GM19240 (cell line): ENCODE measurements around the gene ZMAT5.

Experiments
- DNase-seq: peaks from one replicate; pipeline ENCODE4 v3.0.0; 2011; ENCODE audit warnings: low spot score; ENCODE audit not compliant: insufficient read length

ZMAT5 gene

GRCh38 chr22:29710922-29711593 lies 55.7 kb downstream of the ZMAT5 start:
- DNase-seq = no peak

DNA sequence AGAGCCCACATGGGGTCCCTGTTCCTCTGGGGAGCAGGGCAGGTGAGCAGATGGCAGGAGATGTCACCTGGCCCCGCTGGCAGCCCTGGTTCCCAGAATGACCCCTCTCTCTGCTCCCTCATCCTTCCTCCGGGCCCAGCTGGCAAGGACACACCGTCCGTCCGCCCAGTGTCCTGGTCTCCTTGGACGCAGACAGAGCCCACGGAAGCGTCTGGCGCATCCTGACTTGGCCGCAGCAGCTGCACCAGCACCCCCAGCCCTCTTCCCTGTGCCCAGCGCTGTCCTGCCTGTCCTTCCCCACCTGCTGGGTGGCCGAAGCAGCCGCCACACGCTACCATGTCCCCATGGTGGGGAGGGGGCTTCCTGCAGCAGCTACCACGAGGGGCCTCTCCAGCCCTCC lies 56.6 kb downstream of the ZMAT5 start:
- DNase-seq = no peak

GRCh38 chr22:29707471-29707870 lies 59.3 kb downstream of the ZMAT5 start:
- no peak for DNase-seq

DNA sequence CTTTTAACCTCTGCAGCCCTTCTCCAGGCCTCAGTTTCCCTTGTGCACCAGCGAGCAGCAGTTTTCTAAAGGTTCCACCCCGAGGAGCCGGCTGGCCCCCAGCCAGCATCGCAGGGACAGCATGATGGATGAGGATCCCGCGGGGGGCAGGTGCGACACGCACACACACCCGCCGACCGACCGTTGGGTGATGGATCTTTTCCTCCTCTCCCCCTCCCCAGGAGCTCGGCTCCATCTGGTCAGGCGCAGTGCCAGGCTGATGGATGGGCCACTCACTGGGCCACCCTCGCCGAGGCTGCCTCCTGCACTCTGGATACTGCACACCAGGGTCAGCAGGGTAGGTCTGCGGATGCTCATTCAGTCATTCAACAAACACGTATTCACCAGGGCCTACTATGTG lies 59.8 kb downstream of the ZMAT5 start:
- DNase-seq = no peak

- DNase-seq = no peak
Observed at GRCh38 chr22:29706486-29706885, 60.3 kb downstream of the ZMAT5 start.

GRCh38 chr22:29705651-29706050 lies 61.2 kb downstream of the ZMAT5 start:
- DNase-seq = no peak

- no peak for DNase-seq
Observed at GRCh38 chr22:29704528-29705285, 62.1 kb downstream of the ZMAT5 start.

GRCh38 chr22:29703569-29704195 lies 63.1 kb downstream of the ZMAT5 start:
- no peak for DNase-seq

DNA sequence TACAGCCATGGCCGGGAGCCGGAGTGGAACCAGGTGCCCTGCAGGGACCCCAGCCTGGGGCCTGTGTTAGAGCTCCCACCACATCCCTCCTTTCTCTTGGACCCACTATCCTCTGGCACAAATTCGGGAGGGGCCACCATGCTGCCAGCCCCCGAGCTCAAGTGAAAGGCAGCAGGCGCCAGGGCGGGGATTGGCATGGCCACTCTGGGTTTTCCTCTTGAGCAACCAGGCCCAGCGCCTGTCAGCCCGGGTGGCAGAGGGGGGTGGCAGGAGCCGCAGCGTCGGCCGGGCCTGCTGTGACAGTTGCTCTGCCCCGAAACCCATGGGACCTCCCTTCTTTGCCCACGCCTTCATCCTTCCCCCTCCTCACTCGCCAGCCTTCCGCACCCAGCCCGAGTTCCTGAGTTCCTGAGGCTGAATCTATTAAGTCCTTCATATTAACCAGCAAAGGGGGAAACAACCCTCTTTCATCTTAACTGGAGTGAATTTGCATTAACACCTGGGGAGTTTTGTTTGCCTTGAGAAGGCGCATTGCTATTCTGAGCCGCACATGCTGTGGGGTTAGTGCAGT lies 63.8 kb downstream of the ZMAT5 start:
- DNase-seq = no peak

DNA sequence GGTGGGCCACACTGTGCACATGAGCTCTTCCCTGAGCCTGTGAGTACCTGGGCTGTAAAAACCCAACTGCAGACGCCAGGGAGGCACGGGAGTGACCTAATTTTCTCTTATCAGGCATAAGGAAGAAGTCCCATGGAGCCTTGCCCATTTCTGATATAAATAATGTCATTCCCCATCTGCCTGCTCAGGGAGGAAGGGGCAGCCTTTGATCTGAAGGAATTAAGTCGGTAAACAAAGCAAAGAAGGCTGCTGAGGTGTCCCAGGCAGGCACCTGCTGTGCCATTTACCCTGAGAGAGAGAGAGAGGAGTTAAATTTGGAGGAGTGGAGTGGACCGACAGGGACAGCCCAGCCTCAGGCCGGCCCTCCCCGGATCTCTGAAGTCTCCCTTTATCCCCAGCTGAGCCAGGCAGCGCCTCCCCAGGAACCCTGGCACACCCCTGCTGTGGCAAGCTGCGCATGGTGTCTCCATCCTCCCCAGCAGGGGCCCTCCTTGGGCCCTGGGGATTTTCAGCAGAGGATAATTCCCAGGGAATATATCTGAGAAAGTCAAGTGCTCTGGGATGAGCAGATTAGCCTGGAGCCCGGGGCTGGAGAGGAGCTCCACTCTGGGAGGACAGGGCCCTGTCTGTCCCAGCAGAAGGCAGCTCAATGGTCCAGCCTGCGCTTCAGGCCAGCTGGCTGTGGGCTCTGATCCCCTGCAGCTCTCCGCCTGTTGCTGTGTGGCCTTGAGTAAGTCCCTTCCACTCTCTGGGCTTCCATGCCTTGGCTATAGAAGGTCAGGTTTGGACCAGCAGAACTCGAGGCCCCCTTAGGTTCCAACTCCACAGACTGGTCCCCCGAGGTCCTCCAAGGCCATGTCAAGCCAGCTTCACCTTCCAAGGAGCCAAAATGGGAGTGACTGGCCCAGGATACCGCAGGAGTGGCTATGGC lies 64.5 kb downstream of the ZMAT5 start:
- DNase-seq = no peak

DNA sequence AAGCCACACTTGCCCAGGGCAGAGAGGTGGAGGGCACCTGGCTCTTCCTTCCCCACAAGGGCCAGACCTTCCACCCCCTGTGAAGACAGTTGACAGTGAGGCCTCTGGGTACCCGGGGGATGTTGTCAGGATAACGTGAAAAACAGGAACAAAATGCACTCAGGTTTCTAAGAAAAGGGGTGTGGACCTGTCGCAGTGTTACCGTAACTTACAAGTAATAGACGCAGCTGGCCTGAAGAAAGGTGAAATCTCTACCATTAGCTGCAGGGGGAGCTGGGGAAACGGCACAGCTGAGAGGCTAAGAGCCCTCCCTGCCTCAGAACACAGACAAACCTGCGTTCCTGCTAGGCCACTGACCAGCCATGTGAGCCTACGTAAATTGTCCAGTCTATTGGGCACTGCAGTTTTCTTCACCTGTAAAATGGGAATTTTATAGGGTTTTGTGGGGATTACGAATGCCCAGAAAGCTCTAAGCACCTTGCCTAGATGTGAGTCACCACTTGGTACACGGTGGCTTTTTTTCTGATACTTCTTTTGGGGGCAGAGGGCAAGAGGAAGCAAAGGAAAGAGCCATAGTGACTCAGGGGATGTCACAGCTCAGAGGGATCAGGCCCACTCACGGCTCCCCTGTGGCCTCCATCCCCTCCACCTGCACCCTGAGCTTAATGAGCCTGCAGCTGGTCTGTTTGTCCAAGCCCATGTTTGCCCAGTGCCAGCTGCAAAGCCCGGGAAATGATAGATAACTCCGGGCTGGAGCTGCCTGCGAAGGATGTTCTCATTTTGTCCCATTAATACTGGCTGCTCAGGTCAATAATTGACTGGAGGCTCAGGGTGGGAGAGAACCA lies 65.4 kb downstream of the ZMAT5 start:
- DNase-seq = no peak

DNA sequence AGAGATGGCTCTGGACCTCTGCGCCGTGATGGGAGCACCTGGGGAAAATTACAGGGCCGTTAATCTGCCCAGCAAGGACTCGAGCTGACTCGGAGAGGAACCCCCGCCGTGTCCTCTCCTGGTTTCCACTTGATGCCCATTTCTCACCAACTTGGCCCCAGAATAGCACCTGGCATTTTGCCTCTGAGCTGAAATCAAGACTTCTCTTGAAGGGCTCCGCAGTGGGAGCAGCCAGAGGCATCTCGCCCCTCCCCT lies 66.0 kb downstream of the ZMAT5 start:
- no peak for DNase-seq

DNA sequence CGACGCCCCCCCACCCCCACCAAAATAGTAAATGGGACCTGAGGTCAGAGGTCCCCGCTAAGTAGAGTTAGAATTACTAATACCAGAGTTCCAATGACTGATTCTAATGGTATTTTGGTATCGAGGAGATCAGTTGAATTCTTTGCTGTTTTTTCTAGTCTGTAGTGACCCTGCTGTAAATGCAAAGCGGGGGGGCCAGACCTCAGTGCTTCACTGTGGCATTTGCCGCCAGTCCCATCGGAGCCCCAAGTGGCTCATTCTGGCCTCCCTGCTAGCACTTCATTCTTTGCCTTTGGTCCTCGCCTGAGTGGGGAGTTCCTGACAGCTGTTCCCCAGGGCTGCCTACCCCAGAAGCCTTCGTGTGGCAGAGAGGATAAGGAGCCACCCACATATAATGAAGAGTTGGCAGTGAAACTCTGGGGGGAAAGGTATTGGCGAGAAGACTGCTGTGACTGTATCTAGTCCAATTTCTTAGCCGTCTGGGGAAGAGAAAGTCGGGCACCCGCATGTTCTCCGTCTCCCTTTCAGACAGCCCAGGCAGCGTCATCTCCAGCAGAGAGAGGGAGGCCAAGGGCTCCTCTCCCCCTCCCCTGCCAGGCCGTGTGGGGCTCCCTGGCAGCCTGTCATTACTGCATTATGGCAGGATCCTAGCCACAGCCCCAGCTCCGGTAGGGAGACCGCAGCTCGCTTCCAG lies 66.5 kb downstream of the ZMAT5 start:
- DNase-seq = no peak

DNA sequence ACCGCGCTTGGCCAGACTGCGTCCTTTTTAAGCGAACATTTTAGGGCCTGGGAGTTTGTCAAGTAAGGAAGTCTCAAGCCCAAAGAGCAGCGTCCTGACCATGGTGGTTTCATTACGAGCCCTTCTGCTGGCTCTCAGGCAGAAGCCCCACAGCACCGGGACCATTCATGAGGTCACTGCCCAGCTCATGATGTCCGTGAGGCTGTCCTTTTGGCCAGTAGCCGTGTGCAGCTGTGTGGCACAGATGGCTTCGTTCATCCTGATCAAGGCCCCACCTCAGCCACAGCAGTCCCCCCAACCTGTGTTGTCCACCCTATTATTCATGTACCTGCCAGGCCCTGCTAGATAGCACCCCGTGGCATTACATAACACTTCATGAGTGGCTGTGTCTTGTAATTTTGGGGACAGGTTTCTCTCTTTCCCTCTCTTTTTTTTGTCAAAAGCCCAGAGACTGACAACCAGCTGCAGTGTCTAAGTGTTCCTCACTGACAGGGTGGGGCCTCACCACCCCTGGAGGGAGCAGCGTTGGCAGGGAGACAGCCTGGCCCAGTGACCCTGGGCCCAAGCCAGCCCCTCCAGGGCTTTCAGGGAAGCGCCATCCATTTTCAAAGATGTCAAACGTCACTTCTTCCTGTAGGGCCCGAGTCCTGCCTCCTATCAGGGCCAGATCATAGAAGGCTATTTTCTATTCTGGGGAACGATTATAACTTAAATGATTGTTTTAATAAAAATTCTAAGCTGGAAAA lies 68.8 kb downstream of the ZMAT5 start:
- no peak for DNase-seq

DNA sequence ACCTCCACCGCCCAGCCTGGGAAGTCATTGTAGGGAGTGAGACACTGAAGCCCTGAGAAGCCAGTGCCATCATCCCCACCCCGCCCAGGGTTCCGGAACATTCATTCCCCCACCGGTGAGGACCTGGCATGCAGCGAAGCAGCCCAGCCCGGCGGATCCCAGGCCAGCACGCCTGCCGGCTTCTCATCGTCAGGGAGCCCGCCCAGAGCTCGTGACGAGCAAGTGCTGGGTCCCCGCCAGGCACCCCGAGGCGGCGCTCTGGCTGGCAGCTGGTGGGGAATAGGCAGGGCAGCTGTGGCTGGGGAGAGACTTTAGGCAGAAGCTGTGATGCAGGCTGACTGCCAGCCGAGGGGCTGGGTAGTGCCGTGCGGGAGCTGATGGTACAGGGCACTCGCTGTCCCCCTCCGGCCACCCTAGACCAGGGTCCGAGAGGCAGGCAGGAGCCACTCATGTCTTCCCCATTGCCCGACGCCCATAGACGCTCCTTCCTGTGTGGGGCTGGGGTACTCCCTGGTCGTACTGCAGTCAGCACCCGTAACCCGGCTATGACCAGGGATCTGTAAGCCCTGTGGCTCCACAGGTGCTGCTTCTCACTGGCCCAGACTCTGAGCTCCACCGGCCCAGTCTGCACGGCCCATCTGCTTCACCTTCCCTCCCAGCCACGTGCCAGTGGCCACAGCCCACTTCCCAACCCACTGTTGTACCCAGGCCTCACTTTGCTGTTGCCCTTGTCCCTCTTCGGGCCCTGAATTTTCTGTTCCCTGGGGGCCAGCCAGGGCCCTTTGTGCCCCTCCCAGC lies 71.5 kb downstream of the ZMAT5 start:
- DNase-seq = no peak

DNA sequence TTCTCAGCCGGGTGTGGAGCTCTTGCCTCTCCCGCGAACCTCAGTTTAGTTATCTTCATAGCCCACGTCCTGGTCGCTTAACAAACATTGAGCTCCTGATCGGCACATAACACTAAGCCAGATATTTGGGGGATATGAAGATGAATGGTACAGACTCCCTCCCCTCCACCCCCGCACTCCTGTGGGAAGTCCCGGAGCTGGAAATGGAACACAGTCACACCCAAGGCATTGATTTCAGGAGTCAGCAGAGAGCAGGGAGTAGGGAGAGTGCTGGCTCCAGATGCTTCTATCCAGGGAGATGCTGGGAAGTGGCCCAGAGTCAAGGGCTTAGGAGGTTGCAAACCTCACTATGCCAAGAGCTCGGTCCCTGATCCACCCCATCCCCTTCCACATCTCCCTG lies 73.1 kb downstream of the ZMAT5 start:
- DNase-seq = no peak

DNA sequence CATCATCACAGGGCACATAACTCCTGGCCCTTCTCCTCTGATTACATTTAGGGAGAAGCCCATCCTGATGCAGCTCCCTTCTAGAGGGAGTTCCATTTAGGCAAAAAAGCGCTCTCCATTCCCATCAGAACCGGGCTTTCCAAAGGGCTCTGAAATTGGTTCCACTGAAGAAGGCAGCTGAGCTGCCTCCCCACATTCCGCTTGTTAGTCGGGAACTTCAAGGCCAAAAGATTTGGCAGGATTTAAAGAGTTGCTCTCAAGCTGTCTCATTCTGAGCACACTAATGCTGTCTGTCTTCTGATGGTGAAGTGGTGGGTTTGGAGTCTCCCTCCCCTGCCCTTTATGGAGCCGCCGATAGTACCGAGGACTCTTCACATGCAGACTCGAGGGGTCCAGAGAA lies 73.6 kb downstream of the ZMAT5 start:
- DNase-seq = no peak

GRCh38 chr22:29692327-29692640 lies 74.5 kb downstream of the ZMAT5 start:
- no peak for DNase-seq
